ENCODE measurements around the gene DSPP.
"Not testable (repeated sequence)": the region's sequence is repeated elsewhere in the genome, so short reads cannot be mapped to it uniquely, and the experiment has no call there.

The DSPP gene

GRCh38 chr4:87608229-87608628 lies at the start of gene DSPP:
DSPP (plus strand) TSS chr4:87608529; CDS start chr4:87610909, 2,380 bp downstream.
- Histone ChIP-seq H3K9ac (ENCODE audit: low read length) (no peak within 1 kb of the TSS), H3K27ac (ENCODE audit: low read depth, low read length) (no peak within 1 kb of the TSS), H3K36me3 (ENCODE audit: control insufficient read depth, insufficient read depth, low read length) (no peaks in the 10 kb centered on the region), H3K27me3 (ENCODE audit: control insufficient read depth, insufficient read depth, low read length) (no peaks in the 10 kb centered on the region), H3K4me3 (ENCODE audit: low read length) (no peak within 1 kb of the TSS), H3K4me1 (ENCODE audit: control insufficient read depth, insufficient read depth, low read length) (no peaks in the 10 kb centered on the region)

DNA sequence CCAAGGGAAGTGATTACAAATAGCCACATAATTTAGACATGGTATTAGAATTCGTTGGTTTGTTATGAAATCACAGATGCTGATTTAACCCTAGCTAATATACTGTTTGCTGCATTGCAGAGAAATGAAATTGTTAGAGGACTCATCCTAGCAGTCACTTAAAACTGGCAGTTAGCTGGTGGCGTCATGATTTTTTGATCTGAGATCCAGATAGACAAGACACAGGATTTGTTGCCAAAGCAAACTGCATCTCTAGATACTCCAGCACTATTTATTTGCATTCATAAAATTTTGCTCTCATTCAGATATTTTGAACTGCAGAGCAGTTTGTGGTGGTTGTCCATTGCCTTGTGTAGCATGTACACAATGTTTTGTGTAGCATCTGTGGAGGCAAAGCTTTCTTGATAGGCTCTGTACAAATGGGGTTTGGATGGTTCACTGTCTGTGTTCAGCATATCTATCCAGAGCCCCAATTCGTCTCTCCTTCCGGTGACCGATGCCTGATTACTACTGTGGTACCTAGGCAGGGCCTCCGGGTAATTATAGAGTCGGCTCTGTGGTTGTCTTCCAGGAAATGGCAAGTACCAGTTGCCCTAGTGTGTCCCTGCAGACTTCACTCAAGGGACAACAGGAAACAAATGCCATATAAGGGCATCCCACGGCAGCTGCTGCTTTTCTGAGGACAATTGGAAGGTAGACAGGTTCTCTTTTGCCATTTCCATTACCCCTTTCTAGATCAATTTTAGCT lies 49.1 kb upstream of the DSPP start:
- Histone ChIP-seq H3K27me3 (ENCODE audit: control insufficient read depth, insufficient read depth, low read length) (no peaks in the 10 kb centered on the region), H3K27ac (ENCODE audit: low read depth, low read length) (no peak overlapping the region), H3K4me3 (ENCODE audit: low read length) (no peak overlapping the region)

DNA sequence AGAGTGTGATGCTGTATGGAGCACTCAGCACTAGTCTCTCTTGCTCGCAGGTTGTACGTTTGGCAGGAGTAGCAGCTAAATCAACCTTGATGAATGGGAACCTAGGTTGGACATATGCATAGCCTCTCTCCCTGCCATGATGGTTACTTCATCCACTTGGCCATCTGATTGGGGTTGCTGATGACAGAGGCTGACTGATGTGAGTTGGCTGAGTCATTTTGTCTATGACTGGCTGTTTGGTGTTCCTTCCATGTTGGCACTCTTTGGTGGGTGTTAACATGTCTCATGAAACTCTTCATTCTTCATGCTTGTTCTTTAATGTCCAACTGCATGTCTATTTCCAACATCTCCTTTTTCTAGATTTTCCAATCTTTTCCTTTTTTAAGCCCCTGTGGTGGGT lies 47.5 kb upstream of the DSPP start:
- H3K27ac ChIP-seq (ENCODE audit: low read depth, low read length) = no peak overlapping the region
- H3K27me3 ChIP-seq (ENCODE audit: control insufficient read depth, insufficient read depth, low read length) = no peaks in the 10 kb centered on the region
- no peaks in the 10 kb centered on the region for H3K36me3 ChIP-seq (ENCODE audit: control insufficient read depth, insufficient read depth, low read length)
- no peaks in the 10 kb centered on the region for H3K4me1 ChIP-seq (ENCODE audit: control insufficient read depth, insufficient read depth, low read length)
- no peak overlapping the region for H3K9ac ChIP-seq (ENCODE audit: low read length)
- no peak overlapping the region for H3K4me3 ChIP-seq (ENCODE audit: low read length)

More for the DNA sequence above, 49.1 kb upstream of the DSPP start:
- Histone ChIP-seq H3K4me1 (ENCODE audit: control insufficient read depth, insufficient read depth, low read length) (no peaks in the 10 kb centered on the region), H3K9ac (ENCODE audit: low read length) (no peak overlapping the region), H3K36me3 (ENCODE audit: control insufficient read depth, insufficient read depth, low read length) (no peaks in the 10 kb centered on the region)

DNA sequence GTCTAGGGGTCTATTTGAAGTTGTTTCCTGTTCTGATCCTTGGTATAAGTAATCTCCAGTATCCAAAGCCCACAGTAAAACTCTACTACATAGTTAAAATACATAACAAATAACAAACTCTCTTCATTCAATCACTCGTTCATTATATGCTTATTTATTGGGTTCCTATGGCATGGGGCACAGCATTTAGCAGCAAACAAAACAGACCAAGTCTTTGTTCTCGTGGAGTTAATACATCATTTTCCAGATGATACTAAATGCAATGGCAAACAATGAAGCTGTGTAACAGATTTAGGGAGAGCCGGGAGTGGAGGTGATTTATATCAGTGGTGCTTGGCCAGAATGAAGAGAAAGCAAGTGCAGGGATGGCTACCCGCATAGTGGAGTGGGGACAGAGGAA lies 42.6 kb upstream of the DSPP start:
- H3K9ac ChIP-seq (ENCODE audit: low read length) = no peak overlapping the region
- H3K4me1 ChIP-seq (ENCODE audit: control insufficient read depth, insufficient read depth, low read length) = no peaks in the 10 kb centered on the region
- no peak overlapping the region for H3K4me3 ChIP-seq (ENCODE audit: low read length)
- H3K36me3 ChIP-seq (ENCODE audit: control insufficient read depth, insufficient read depth, low read length) = no peaks in the 10 kb centered on the region
- no peaks in the 10 kb centered on the region for H3K27me3 ChIP-seq (ENCODE audit: control insufficient read depth, insufficient read depth, low read length)
- H3K27ac ChIP-seq (ENCODE audit: low read depth, low read length) = no peak overlapping the region

DNA sequence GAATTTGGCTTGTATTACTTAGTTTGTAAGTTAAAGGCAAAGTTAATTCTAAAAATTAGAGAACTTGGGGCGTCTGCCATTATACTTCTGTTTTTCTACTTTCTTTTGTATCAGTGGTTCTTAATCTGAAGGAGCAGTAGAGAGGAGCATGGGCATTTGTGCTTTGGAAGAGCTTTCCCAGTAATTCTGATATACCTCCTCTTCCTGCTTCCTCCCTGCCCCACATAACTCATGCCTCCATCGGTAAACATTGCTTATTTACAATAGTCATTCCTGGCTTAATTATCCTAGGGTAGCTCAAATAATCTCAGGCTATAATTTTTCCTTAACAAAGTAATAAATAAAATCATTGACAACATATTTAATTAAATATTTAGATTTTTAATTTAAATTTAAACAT lies 42.1 kb upstream of the DSPP start:
- Histone ChIP-seq H3K27me3 (ENCODE audit: control insufficient read depth, insufficient read depth, low read length) (no peaks in the 10 kb centered on the region), H3K9ac (ENCODE audit: low read length) (no peak overlapping the region), H3K36me3 (ENCODE audit: control insufficient read depth, insufficient read depth, low read length) (no peaks in the 10 kb centered on the region), H3K4me3 (ENCODE audit: low read length) (no peak overlapping the region), H3K4me1 (ENCODE audit: control insufficient read depth, insufficient read depth, low read length) (no peaks in the 10 kb centered on the region), H3K27ac (ENCODE audit: low read depth, low read length) (no peak overlapping the region)

- Histone ChIP-seq H3K9ac (ENCODE audit: low read length) (no peak overlapping the region), H3K4me1 (ENCODE audit: control insufficient read depth, insufficient read depth, low read length) (no peaks in the 10 kb centered on the region), H3K4me3 (ENCODE audit: low read length) (no peak overlapping the region), H3K36me3 (ENCODE audit: control insufficient read depth, insufficient read depth, low read length) (no peaks in the 10 kb centered on the region), H3K27me3 (ENCODE audit: control insufficient read depth, insufficient read depth, low read length) (no peaks in the 10 kb centered on the region), H3K27ac (ENCODE audit: low read depth, low read length) (no peak overlapping the region)
Observed at GRCh38 chr4:87567191-87567590, 41.1 kb upstream of the DSPP start.

DNA sequence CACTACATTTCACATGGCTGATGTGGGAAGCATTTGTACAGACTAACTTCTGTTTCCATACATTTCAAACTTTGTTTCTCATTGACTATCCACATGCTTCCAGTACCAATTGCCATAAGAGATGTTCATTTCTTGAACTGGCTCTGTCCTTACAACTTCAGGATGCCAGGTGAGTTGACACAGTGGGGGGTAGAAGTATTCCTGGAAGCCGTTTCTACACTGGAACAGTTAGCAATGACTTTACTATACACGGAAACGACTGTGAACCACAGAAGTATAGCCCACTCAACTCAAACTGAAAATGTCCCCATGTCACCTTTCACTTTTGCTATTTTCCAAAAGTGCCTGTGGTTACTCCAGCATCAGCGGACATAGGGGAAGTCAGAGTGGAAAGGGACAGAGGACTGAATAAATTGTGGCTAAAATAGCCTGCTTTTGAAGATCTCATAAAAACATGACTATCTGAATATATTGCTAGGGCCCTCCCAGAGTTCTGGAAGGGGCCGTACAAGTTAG lies 38.0 kb upstream of the DSPP start:
- Histone ChIP-seq H3K4me3 (ENCODE audit: low read length) (no peak overlapping the region), H3K36me3 (ENCODE audit: control insufficient read depth, insufficient read depth, low read length) (no peaks in the 10 kb centered on the region), H3K9ac (ENCODE audit: low read length) (no peak overlapping the region), H3K4me1 (ENCODE audit: control insufficient read depth, insufficient read depth, low read length) (no peaks in the 10 kb centered on the region), H3K27me3 (ENCODE audit: control insufficient read depth, insufficient read depth, low read length) (no peaks in the 10 kb centered on the region), H3K27ac (ENCODE audit: low read depth, low read length) (no peak overlapping the region)

GRCh38 chr4:87574376-87574775 lies 34.0 kb upstream of the DSPP start:
- not testable (repeated sequence) for H3K27ac ChIP-seq (ENCODE audit: low read depth, low read length)

DNA sequence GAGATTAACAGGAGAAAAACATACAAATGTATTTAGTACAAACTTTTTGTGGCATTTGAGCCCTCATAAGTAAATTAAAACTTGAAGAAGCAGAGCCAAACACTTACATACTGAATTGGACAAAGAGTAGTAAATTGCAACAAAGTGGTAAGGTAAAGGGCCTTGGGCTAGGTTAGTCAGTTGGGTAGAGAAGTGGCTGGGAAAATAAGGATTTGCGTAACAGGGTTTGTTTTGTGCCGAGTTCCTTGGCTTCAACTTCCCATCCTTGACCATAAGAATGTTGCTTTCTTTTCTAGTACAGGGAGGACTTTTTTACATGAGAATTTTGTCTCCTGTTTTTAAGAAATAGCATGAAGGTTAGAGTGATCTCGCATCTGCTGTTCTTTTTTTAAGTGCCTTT lies 33.3 kb upstream of the DSPP start:
- Histone ChIP-seq H3K4me1 (ENCODE audit: control insufficient read depth, insufficient read depth, low read length) (no peaks in the 10 kb centered on the region), H3K27me3 (ENCODE audit: control insufficient read depth, insufficient read depth, low read length) (no peaks in the 10 kb centered on the region), H3K27ac (ENCODE audit: low read depth, low read length) (no peak overlapping the region), H3K36me3 (ENCODE audit: control insufficient read depth, insufficient read depth, low read length) (no peaks in the 10 kb centered on the region), H3K9ac (ENCODE audit: low read length) (no peak overlapping the region), H3K4me3 (ENCODE audit: low read length) (no peak overlapping the region)

More at GRCh38 chr4:87574376-87574775, 34.0 kb upstream of the DSPP start:
- not testable (repeated sequence) for H3K27me3 ChIP-seq (ENCODE audit: control insufficient read depth, insufficient read depth, low read length); H3K9ac ChIP-seq (ENCODE audit: low read length); H3K4me1 ChIP-seq (ENCODE audit: control insufficient read depth, insufficient read depth, low read length); H3K4me3 ChIP-seq (ENCODE audit: low read length); H3K36me3 ChIP-seq (ENCODE audit: control insufficient read depth, insufficient read depth, low read length)

DNA sequence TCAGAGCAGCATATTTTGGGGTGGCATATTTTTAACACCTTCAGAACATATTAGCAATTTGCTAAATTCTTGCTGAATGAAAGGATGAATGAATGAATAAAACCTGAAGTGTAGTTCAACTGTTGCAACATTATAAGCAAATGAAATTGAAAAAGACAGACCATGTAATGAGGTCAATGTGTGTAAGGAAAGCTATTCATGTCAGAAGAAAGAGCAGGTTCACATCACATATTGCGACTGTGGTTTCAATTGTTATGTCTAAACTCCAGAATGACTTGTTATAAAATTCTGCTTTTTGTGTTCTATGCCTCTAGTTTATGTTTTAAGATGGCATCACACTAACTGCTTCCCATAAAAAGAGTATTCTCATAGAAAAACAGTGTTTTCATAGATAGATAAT lies 32.9 kb upstream of the DSPP start:
- no peaks in the 10 kb centered on the region for H3K4me1 ChIP-seq (ENCODE audit: control insufficient read depth, insufficient read depth, low read length)
- no peaks in the 10 kb centered on the region for H3K27me3 ChIP-seq (ENCODE audit: control insufficient read depth, insufficient read depth, low read length)
- H3K36me3 ChIP-seq (ENCODE audit: control insufficient read depth, insufficient read depth, low read length) = no peaks in the 10 kb centered on the region
- no peak overlapping the region for H3K9ac ChIP-seq (ENCODE audit: low read length)
- no peak overlapping the region for H3K4me3 ChIP-seq (ENCODE audit: low read length)
- no peak overlapping the region for H3K27ac ChIP-seq (ENCODE audit: low read depth, low read length)

DNA sequence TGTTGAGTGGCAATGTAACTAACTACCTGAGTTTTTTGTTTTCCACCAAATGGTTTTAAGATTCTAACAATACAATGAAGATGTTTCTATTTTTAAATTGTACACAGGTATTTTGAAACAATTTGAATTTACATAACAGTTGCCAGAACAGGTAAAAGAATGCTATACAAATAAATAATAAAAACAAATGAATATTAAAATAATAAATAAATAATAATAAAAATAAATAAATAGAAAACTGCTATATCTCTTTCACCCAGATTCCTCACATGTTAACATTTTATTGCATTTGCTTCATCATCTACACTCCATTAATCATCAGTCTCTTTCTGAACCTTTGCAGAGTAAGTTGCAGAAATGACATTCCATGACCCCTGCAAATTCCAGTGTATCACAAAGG lies 32.3 kb upstream of the DSPP start:
- Histone ChIP-seq H3K9ac (ENCODE audit: low read length) (no peak overlapping the region), H3K36me3 (ENCODE audit: control insufficient read depth, insufficient read depth, low read length) (no peaks in the 10 kb centered on the region), H3K27ac (ENCODE audit: low read depth, low read length) (no peak overlapping the region), H3K4me1 (ENCODE audit: control insufficient read depth, insufficient read depth, low read length) (no peaks in the 10 kb centered on the region), H3K4me3 (ENCODE audit: low read length) (no peak overlapping the region), H3K27me3 (ENCODE audit: control insufficient read depth, insufficient read depth, low read length) (no peaks in the 10 kb centered on the region)

GRCh38 chr4:87579478-87579877 lies 28.9 kb upstream of the DSPP start:
- Histone ChIP-seq H3K27me3 (ENCODE audit: control insufficient read depth, insufficient read depth, low read length) (no peaks in the 10 kb centered on the region), H3K9ac (ENCODE audit: low read length) (no peak overlapping the region), H3K36me3 (ENCODE audit: control insufficient read depth, insufficient read depth, low read length) (no peaks in the 10 kb centered on the region), H3K27ac (ENCODE audit: low read depth, low read length) (no peak overlapping the region), H3K4me1 (ENCODE audit: control insufficient read depth, insufficient read depth, low read length) (no peaks in the 10 kb centered on the region), H3K4me3 (ENCODE audit: low read length) (no peak overlapping the region)

DNA sequence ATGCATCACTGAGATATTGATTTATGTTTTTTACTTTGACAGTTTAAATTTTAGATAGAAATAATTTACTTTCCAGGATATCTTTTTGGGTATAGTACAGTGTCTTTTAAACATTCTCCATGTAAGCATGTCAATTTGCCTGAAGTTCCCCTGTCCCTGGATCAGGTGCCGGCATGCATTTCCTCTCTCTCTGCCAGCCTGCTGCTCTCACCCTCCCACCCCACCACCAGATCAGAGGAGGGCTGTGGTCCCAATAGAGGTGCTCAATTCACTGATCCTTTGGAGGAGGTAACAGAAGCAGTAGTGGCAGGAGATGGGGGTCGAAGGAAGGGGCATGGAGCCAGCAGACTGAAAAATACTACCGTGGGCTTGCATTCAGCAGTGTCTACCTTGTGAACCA lies 28.3 kb upstream of the DSPP start:
- no peak overlapping the region for H3K9ac ChIP-seq (ENCODE audit: low read length)
- H3K27me3 ChIP-seq (ENCODE audit: control insufficient read depth, insufficient read depth, low read length) = no peaks in the 10 kb centered on the region
- no peaks in the 10 kb centered on the region for H3K4me1 ChIP-seq (ENCODE audit: control insufficient read depth, insufficient read depth, low read length)
- H3K4me3 ChIP-seq (ENCODE audit: low read length) = no peak overlapping the region
- H3K36me3 ChIP-seq (ENCODE audit: control insufficient read depth, insufficient read depth, low read length) = no peaks in the 10 kb centered on the region
- H3K27ac ChIP-seq (ENCODE audit: low read depth, low read length) = no peak overlapping the region

Data from rectal smooth muscle tissue (tissue), 1 donor.